M059J (cell line): ENCODE measurements around the gene WDR48. TPM values are rescaled to one million over a fixed set of nuclear protein-coding genes. Genes with fewer than 3 reads are reported as not detected.

Experiments
- DNase-seq: peaks from one replicate; pipeline ENCODE4 v3.0.0-alpha.2; 2012; ENCODE audit warnings: low read depth
- total RNA-seq: library from RNA; depleted of rRNA; stranded (reverse); fragments of >200 nt; shearing (Covaris generic); gene quantifications from 2 replicates; pipeline ENCODE4 v1.2.3, GENCODE V29; 2014; rRNA removed

The WDR48 gene
- total RNA-seq, 1 experiment from 2014 or later = 20.0 TPM

GRCh38 chr3:39138804-39139415, 87.1 kb downstream of the WDR48 start:
- DNase-seq = no peak

GRCh38 chr3:39139442-39139841, 87.6 kb downstream of the WDR48 start:
- DNase-seq = no peak

- no peak for DNase-seq
Measured at GRCh38 chr3:39140341-39140971, 88.6 kb downstream of the WDR48 start.

GRCh38 chr3:39141171-39141995, 89.6 kb downstream of the WDR48 start:
- peak; percentile 33 for DNase-seq

GRCh38 chr3:39142067-39142466, 90.3 kb downstream of the WDR48 start:
- no peak for DNase-seq

- DNase-seq = no peak
Measured at GRCh38 chr3:39143051-39143885, 91.5 kb downstream of the WDR48 start.

- DNase-seq = no peak
Measured at GRCh38 chr3:39144095-39144747, 92.4 kb downstream of the WDR48 start.

- DNase-seq = no peak
Measured at GRCh38 chr3:39144748-39145380, 93.0 kb downstream of the WDR48 start.

GRCh38 chr3:39146083-39146501, 94.3 kb downstream of the WDR48 start:
- no peak for DNase-seq

Other genes with a start within 250 kb of the WDR48 start
- gene SCN10A, start 235.8 kb upstream of the WDR48 start, total RNA-seq = not detected in 2 replicates
- not detected in 2 replicates for gene SCN11A, start 72 bp upstream of the WDR48 start, total RNA-seq
- 18.7 and 34.8 TPM in 2 replicates for gene GORASP1, start 55.6 kb downstream of the WDR48 start, total RNA-seq
- 0.10 and 1.4 TPM in 2 replicates for gene TTC21A, start 55.7 kb downstream of the WDR48 start, total RNA-seq
- gene CSRNP1, start 101.6 kb downstream of the WDR48 start, total RNA-seq = 6.0 and 12.6 TPM in 2 replicates
- 0.12 and 0.59 TPM in 2 replicates for gene XIRP1, start 140.6 kb downstream of the WDR48 start, total RNA-seq
- gene CX3CR1, start 228.0 kb downstream of the WDR48 start, total RNA-seq = 0.02 TPM in 1 of 2 replicates, not detected in the other